WTC11 (cell line): ENCODE data around the gene FOLR2. TPM values are rescaled to one million over a fixed set of nuclear protein-coding genes. Genes with fewer than 3 reads are reported as not detected.
"Not testable (repeated sequence)": the region's sequence is repeated elsewhere in the genome, so short reads cannot be mapped to it uniquely, and the experiment has no call there.

Experiments used
- ATAC-seq: fragments of 200-7000 bp; cut with Tn5 transposase; 2 replicates; pipeline ENCODE4 v1.10.0; 2021; ENCODE audit warnings: mild to moderate bottlenecking, moderate library complexity
- CTCF ChIA-PET: fragments of 300-600 bp; sonication (Branson Sonifier 250); formaldehyde crosslinking; loops from one replicate; lab custom pipeline; 2021; ENCODE audit warnings: antibody characterized with exemption; lab: Charles Lee
- POLR2A ChIA-PET: fragments of 350-600 bp; sonication (Branson Sonifier 250); formaldehyde crosslinking; loops from one replicate; lab custom pipeline; 2021; ENCODE audit warnings: antibody characterized with exemption; lab: Charles Lee
- DNase-seq: peaks from one replicate; pipeline ENCODE4 v3.0.0; 2021; ENCODE audit warnings: low spot score
- H3K27ac Mint-ChIP-seq: 2 replicates; pipeline ENCODE4 v1.8.0; 2021; ENCODE audit warnings: mixed read lengths
- H3K27me3 Mint-ChIP-seq: 2 replicates; pipeline ENCODE4 v1.8.0; 2021; ENCODE audit warnings: low read depth, mild to moderate bottlenecking, moderate library complexity, mixed read lengths
- H3K36me3 Mint-ChIP-seq: 2 replicates; pipeline ENCODE4 v1.8.0; 2021; ENCODE audit warnings: mixed read lengths
- H3K4me1 Mint-ChIP-seq: 2 replicates; pipeline ENCODE4 v1.8.0; 2022; ENCODE audit warnings: mixed read lengths
- H3K4me3 Mint-ChIP-seq: 2 replicates; pipeline ENCODE4 v1.8.0; 2021; ENCODE audit warnings: mild to moderate bottlenecking, moderate library complexity, mixed read lengths
- H3K9me3 Mint-ChIP-seq: 2 replicates; pipeline ENCODE4 v1.8.0; 2021; ENCODE audit warnings: mixed read lengths
- ATF1 ChIP-seq: sonication (generic); formaldehyde crosslinking; IDR thresholded peaks from 2 replicates; pipeline ENCODE4 v1.8.1; 2023; ENCODE audit warnings: mild to moderate bottlenecking, moderate library complexity, missing genetic modification reagents
- ELF4 ChIP-seq: sonication (generic); formaldehyde crosslinking; IDR thresholded peaks from 2 replicates; pipeline ENCODE4 v1.8.1; 2022; ENCODE audit warnings: low read depth, mild to moderate bottlenecking, moderate library complexity, missing genetic modification reagents
- EMX1 ChIP-seq: fragments of 250-450 bp; sonication (Bioruptor Pico); IDR thresholded peaks from 2 replicates; pipeline ENCODE4 v1.8.0; 2021; ENCODE audit warnings: mild to moderate bottlenecking
- HMGA2 ChIP-seq: fragments of 250-450 bp; sonication (Bioruptor Pico); IDR thresholded peaks from 2 replicates; pipeline ENCODE4 v1.4.0; 2021; ENCODE audit warnings: mild to moderate bottlenecking, moderate library complexity
- JAZF1 ChIP-seq: fragments of 250-450 bp; sonication (Bioruptor Pico); IDR thresholded peaks from 2 replicates; pipeline ENCODE4 v1.9.0; 2021; ENCODE audit warnings: moderate library complexity, mild to moderate bottlenecking, inconsistent platforms
- NR2C2 ChIP-seq: sonication (generic); formaldehyde crosslinking; IDR thresholded peaks from 2 replicates; pipeline ENCODE4 v1.8.0; 2022; ENCODE audit warnings: mild to moderate bottlenecking, missing genetic modification reagents
- NR3C1 ChIP-seq: sonication (generic); formaldehyde crosslinking; conservative IDR thresholded peaks from 2 replicates; pipeline ENCODE4 v1.8.1; 2023; ENCODE audit warnings: low read depth, mild to moderate bottlenecking, missing genetic modification reagents
- PRRX2 ChIP-seq: fragments of 250-450 bp; sonication (Bioruptor Pico); IDR thresholded peaks from 2 replicates; pipeline ENCODE4 v1.8.0; 2021; ENCODE audit warnings: mild to moderate bottlenecking
- RORB ChIP-seq: fragments of 250-450 bp; sonication (Bioruptor Pico); IDR thresholded peaks from 2 replicates; pipeline ENCODE4 v1.9.0; 2021; ENCODE audit warnings: mild to moderate bottlenecking
- SMAD3 ChIP-seq: sonication (generic); formaldehyde crosslinking; IDR thresholded peaks from 2 replicates; pipeline ENCODE4 v1.8.0; 2022; ENCODE audit warnings: missing genetic modification reagents, mild to moderate bottlenecking, borderline replicate concordance
- TEAD1 ChIP-seq: sonication (generic); formaldehyde crosslinking; IDR thresholded peaks from 2 replicates; pipeline ENCODE4 v1.8.0; 2022; ENCODE audit warnings: mild to moderate bottlenecking, missing genetic modification reagents
- TP53 ChIP-seq: sonication (generic); formaldehyde crosslinking; IDR thresholded peaks from 2 replicates; pipeline ENCODE4 v1.8.1; 2023; ENCODE audit warnings: mild to moderate bottlenecking, missing genetic modification reagents
- ZBTB21 ChIP-seq: sonication (generic); formaldehyde crosslinking; IDR thresholded peaks from 2 replicates; pipeline ENCODE4 v1.8.1; 2023; ENCODE audit warnings: mild to moderate bottlenecking, missing genetic modification reagents, borderline replicate concordance
- ZNF263 ChIP-seq: sonication (generic); formaldehyde crosslinking; IDR thresholded peaks from 2 replicates; pipeline ENCODE4 v1.8.1; 2022; ENCODE audit warnings: low read depth, mild to moderate bottlenecking, moderate library complexity, missing genetic modification reagents
- ZNF416 ChIP-seq: fragments of 250-450 bp; sonication (Bioruptor Pico); IDR thresholded peaks from 2 replicates; pipeline ENCODE4 v1.9.0; 2021; ENCODE audit warnings: mild to moderate bottlenecking, inconsistent platforms
- total RNA-seq: library from RNA; stranded (reverse); gene quantifications from 3 replicates; pipeline ENCODE4 v1.2.3, GENCODE V29; 2021

The FOLR2 gene
- total RNA-seq, 1 experiment from 2014 or later: not detected

DNA sequence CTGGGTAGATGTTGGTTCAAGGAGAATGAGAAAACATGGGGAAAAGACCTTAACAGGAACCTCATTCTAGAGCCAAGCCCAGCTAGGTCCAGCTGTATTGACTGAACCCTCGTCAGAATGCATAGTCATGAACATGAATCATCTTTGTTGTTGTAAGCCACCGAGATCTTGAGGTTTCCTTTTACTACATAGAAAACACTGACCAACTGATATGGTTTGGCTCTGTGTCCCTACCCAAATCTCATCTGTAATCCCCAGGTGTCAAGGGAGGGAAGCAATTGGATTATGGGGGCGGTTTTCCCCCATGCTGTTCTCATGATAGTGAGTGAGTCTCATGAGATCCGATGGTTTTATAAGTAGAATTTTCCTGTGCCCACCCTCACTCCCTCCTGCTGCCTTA, 46.8 kb downstream of the FOLR2 start (continued):
- no peak for TF ChIP-seq ELF4 (CRISPR knock-in tag)
- TF ChIP-seq ZNF416 (CRISPR knock-in tag): no peak
- no peak for TF ChIP-seq TEAD1
- TF ChIP-seq EMX1: no peak
- no peak for TF ChIP-seq ZNF263 (CRISPR knock-in tag)
- no peak for TF ChIP-seq RORB (CRISPR knock-in tag)
- TF ChIP-seq SMAD3 (CRISPR knock-in tag): no peak
- TF ChIP-seq ATF1 (CRISPR knock-in tag): no peak
- TF ChIP-seq NR2C2: no peak

DNA sequence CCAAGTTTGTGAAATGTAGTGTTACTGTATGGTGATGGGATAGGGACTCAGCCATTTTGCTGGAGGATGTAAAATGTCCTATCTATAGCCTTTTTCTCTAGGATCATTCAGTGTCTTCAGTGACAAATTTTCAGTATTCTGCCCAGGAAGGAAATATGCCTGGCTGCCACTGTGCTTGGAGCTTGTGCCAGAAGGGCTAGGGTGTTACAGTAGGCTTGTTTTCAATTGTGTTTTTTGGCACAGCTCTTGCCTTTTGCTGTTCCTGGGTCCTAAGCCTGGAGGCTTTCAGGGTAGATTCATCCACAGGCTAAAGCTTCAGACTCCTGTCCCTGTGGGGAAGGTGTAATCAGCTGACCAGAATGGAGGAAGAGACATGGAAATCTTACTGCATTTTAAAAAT, 49.4 kb downstream of the FOLR2 start:
- ChIA-PET CTCF (interaction anchor here (0.7 to 1.7 kb wide), 3 partner anchors 165 to 189 kb away, joined by 3 to 7 read pairs (median 4); partner anchors contain the start of gene CLPB), POLR2A (interaction anchor here (1.0 kb wide), 1 partner anchor 43 kb away, joined by 3 read pairs; no protein-coding TSS in a partner anchor)
- Mint-ChIP-seq H3K27me3 (no peaks in the 10 kb centered on the region; the same call in 1 of the 2 replicates), H3K4me1 (peaks cover under 1% of the 10 kb centered on the region), H3K9me3 (no peaks in the 10 kb centered on the region), H3K27ac (no peak overlapping the region)
- ATAC-seq: no peak
- TF ChIP-seq JAZF1 (no peak), ZBTB21 (CRISPR knock-in tag) (no peak), PRRX2 (no peak), ATF1 (CRISPR knock-in tag) (no peak), TP53 (CRISPR knock-in tag) (no peak)
- TF ChIP-seq, all 79 proteins: peak for 0
- H3K36me3 Mint-ChIP-seq: no peaks in the 10 kb centered on the region
- H3K4me3 Mint-ChIP-seq: no peak overlapping the region
- DNase-seq: no peak

DNA sequence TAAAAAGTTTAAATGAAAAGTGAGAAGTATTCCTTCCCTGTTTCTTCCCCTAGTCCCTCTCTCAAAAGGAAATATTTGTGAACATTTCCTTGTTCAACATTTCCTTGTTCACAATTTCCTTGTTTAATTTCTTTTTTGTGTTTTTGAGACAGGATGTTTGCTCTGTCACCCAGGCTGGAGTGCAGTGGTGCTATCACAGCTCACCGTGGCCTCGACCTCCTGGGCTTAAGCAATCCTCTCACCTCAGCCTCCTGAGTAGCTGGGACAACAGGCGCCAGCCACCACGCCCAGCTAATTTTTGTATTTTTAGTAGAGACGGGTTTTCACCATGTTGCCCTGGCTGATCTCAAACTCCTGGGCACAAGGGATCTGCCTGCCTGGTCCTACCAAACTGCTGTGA, 50.4 kb downstream of the FOLR2 start:
- CTCF ChIA-PET: interaction anchor here (1.6 kb wide), 1 partner anchor 164 kb away, joined by 7 read pairs; no protein-coding TSS in a partner anchor
- H3K27ac Mint-ChIP-seq, H3K9me3 Mint-ChIP-seq, H3K36me3 Mint-ChIP-seq, H3K4me1 Mint-ChIP-seq, DNase-seq, H3K4me3 Mint-ChIP-seq, ATAC-seq, POLR2A ChIA-PET, H3K27me3 Mint-ChIP-seq: not testable (repeated sequence)

DNA sequence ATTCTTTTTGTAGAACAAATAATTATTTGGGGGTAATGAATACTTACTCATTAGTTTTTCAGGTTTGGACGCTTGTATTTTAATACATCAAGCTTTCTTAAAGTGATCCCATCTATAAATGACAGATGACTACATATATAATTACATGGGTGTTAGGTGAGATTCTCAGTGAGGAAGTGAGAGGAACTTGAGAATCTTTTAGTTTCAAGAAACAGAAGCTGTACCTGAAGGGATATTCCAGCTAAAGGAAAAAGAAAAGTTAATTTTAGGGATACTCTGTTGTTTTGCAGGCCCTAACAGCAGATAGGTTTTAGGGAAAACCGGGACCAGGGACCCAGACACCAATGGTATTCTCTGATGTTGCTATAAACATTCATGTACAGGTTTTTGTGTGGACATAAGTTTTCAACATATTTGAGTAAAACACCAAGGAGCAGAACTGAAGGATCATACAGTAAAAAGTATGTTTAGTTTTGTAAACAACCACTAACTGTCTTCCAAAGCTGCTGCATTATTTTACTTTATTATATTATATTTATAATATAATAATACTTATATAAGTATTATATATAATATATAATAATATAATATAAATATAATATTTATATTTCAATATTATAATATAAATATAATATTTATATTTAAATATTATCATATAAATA, 51.5 kb downstream of the FOLR2 start:
- TF ChIP-seq NR3C1 (CRISPR knock-in tag) (no peak), HMGA2 (CRISPR knock-in tag) (peak; percentile 90; the same call in 1 of the 2 replicates)
- Mint-ChIP-seq H3K4me3 (no peak overlapping the region), H3K27ac (no peak overlapping the region), H3K9me3 (no peaks in the 10 kb centered on the region), H3K27me3 (no peaks in the 10 kb centered on the region; the same call in 1 of the 2 replicates), H3K4me1 (peaks cover 4% of the 10 kb centered on the region; the same call in 1 of the 2 replicates), H3K36me3 (no peaks in the 10 kb centered on the region)
- ATAC-seq: no peak
- ChIA-PET POLR2A (no interaction called here), CTCF (interaction anchor here (1.0 kb wide), 1 partner anchor 203 kb away, joined by 4 read pairs; no protein-coding TSS in a partner anchor)
- no peak for DNase-seq

Other genes with a start within 250 kb of the FOLR2 start
- 14.1 to 17.3 TPM (median 15.0 TPM) in 3 replicates for gene IL18BP, start 217.9 kb upstream of the FOLR2 start, total RNA-seq
- gene NUMA1, start 136.3 kb upstream of the FOLR2 start, total RNA-seq: 117 to 147 TPM (median 118 TPM) in 3 replicates
- gene LRRC51, start 135.9 kb upstream of the FOLR2 start, total RNA-seq: 5.3 to 5.6 TPM (median 5.3 TPM) in 3 replicates
- gene LAMTOR1, start 113.5 kb upstream of the FOLR2 start, total RNA-seq: 79.4 to 84.3 TPM (median 80.4 TPM) in 3 replicates
- not detected in 3 replicates for gene TOMT, start 110.9 kb upstream of the FOLR2 start, total RNA-seq
- gene ANAPC15, start 104.1 kb upstream of the FOLR2 start, total RNA-seq: 60.2 to 75.4 TPM (median 66.1 TPM) in 3 replicates
- 0.25 TPM in 1 of 3 replicates, not detected in the others for gene FOLR3, start 81.1 kb upstream of the FOLR2 start, total RNA-seq
- gene FOLR1, start 24.7 kb upstream of the FOLR2 start, total RNA-seq: 0.35 to 0.87 TPM (median 0.85 TPM) in 3 replicates
- gene INPPL1, start 8.0 kb downstream of the FOLR2 start, total RNA-seq: 125 to 138 TPM (median 136 TPM) in 3 replicates
- gene PHOX2A, start 27.4 kb downstream of the FOLR2 start, total RNA-seq: 1.3 to 1.6 TPM (median 1.3 TPM) in 3 replicates
- 24.9 to 28.3 TPM (median 26.8 TPM) in 3 replicates for gene CLPB, start 217.7 kb downstream of the FOLR2 start, total RNA-seq